ENCODE results near the gene PACS2.
A peak's percentile ranks its signal among the peaks of the same experiment; 100 is the strongest.

Gene PACS2

GRCh38 chr14:105419195-105420091 lies 104.9 kb downstream of the PACS2 start, which contains the start of gene MTA1:
Gene MTA1 (plus strand): TSS chr14:105419827. CDS start chr14:105420036, 209 bp downstream.
- peak within 1 kb of the TSS; percentile 87 to 96 (median 91) for H3K9ac ChIP-seq (ENCODE audit: low read length in 5 of 5)
- H3K27ac ChIP-seq (ENCODE audit: low read depth, low read length) = peak within 1 kb of the TSS; percentile 62
- peak within 1 kb of the TSS; percentile 69 to 93 (median 77) for H3K4me3 ChIP-seq (ENCODE audit: low read depth in 1 of 5, low read length in 5 of 5)
- H3K9me3 ChIP-seq (ENCODE audit: control insufficient read depth in 5 of 5, low read length in 5 of 5) = no peaks in the 10 kb centered on the region
- no peaks in the 10 kb centered on the region for H3K27me3 ChIP-seq (ENCODE audit: control insufficient read depth in 5 of 5, insufficient read depth in 4 of 5, low read length in 5 of 5)
- peaks cover 0 to 2% (median 0%) of the 10 kb centered on the region in 5 donors for H3K36me3 ChIP-seq (ENCODE audit: control insufficient read depth in 5 of 5, insufficient read depth in 5 of 5, low read length in 5 of 5)
- peaks cover 1 to 44% (median 38%) of the 10 kb centered on the region in 5 donors for H3K4me1 ChIP-seq (ENCODE audit: control insufficient read depth in 5 of 5, insufficient read depth in 5 of 5, low read length in 5 of 5)

- H3K9me3 ChIP-seq (ENCODE audit: control insufficient read depth in 5 of 5, low read length in 5 of 5) = no peaks in the 10 kb centered on the region
- peak overlapping the region; percentile 62 for H3K27ac ChIP-seq (ENCODE audit: low read depth, low read length)
- H3K36me3 ChIP-seq (ENCODE audit: control insufficient read depth in 5 of 5, insufficient read depth in 5 of 5, low read length in 5 of 5) = peaks cover 0 to 5% (median 2%) of the 10 kb centered on the region in 5 donors
- H3K27me3 ChIP-seq (ENCODE audit: control insufficient read depth in 5 of 5, insufficient read depth in 4 of 5, low read length in 5 of 5) = no peaks in the 10 kb centered on the region
- H3K4me3 ChIP-seq (ENCODE audit: low read depth in 1 of 5, low read length in 5 of 5) = peak overlapping the region; percentile 40 to 74 (median 70)
- H3K9ac ChIP-seq (ENCODE audit: low read length in 5 of 5) = peak overlapping the region; percentile 63 to 87 (median 83)
- H3K4me1 ChIP-seq (ENCODE audit: control insufficient read depth in 5 of 5, insufficient read depth in 5 of 5, low read length in 5 of 5) = peaks cover 1 to 38% (median 33%) of the 10 kb centered on the region in 5 donors
Observed at GRCh38 chr14:105420101-105420973, 105.8 kb downstream of the PACS2 start.

GRCh38 chr14:105420974-105421674 lies 106.6 kb downstream of the PACS2 start:
- H3K4me3 ChIP-seq (ENCODE audit: low read depth in 1 of 5, low read length in 5 of 5) = peak overlapping the region; percentile 40 to 74 (median 70)
- H3K9ac ChIP-seq (ENCODE audit: low read length in 5 of 5) = peak overlapping the region; percentile 2 to 87 (median 83)
- no peaks in the 10 kb centered on the region for H3K27me3 ChIP-seq (ENCODE audit: control insufficient read depth in 5 of 5, insufficient read depth in 4 of 5, low read length in 5 of 5)
- H3K4me1 ChIP-seq (ENCODE audit: control insufficient read depth in 5 of 5, insufficient read depth in 5 of 5, low read length in 5 of 5) = peaks cover 1 to 35% (median 30%) of the 10 kb centered on the region in 5 donors
- H3K36me3 ChIP-seq (ENCODE audit: control insufficient read depth in 5 of 5, insufficient read depth in 5 of 5, low read length in 5 of 5) = peaks cover 0 to 5% (median 2%) of the 10 kb centered on the region in 5 donors
- H3K9me3 ChIP-seq (ENCODE audit: control insufficient read depth in 5 of 5, low read length in 5 of 5) = no peaks in the 10 kb centered on the region
- H3K27ac ChIP-seq (ENCODE audit: low read depth, low read length) = peak overlapping the region; percentile 62

GRCh38 chr14:105421723-105422615 lies 107.4 kb downstream of the PACS2 start:
- H3K9ac ChIP-seq (ENCODE audit: low read length in 5 of 5) = peak overlapping the region in 3 of 5 donors; percentile 2 to 87 (median 86)

GRCh38 chr14:105422695-105423487 lies 108.3 kb downstream of the PACS2 start:
- H3K27ac ChIP-seq (ENCODE audit: low read depth, low read length) = no peak overlapping the region
- peak overlapping the region in 1 of 5 donors; percentile 42 for H3K9ac ChIP-seq (ENCODE audit: low read length in 5 of 5)
- H3K36me3 ChIP-seq (ENCODE audit: control insufficient read depth in 5 of 5, insufficient read depth in 5 of 5, low read length in 5 of 5) = peaks cover 0 to 16% (median 5%) of the 10 kb centered on the region in 5 donors
- H3K9me3 ChIP-seq (ENCODE audit: control insufficient read depth in 5 of 5, low read length in 5 of 5) = no peaks in the 10 kb centered on the region
- peaks cover 1 to 36% (median 30%) of the 10 kb centered on the region in 5 donors for H3K4me1 ChIP-seq (ENCODE audit: control insufficient read depth in 5 of 5, insufficient read depth in 5 of 5, low read length in 5 of 5)
- H3K27me3 ChIP-seq (ENCODE audit: control insufficient read depth in 5 of 5, insufficient read depth in 4 of 5, low read length in 5 of 5) = no peaks in the 10 kb centered on the region
- H3K4me3 ChIP-seq (ENCODE audit: low read depth in 1 of 5, low read length in 5 of 5) = no peak overlapping the region

More at GRCh38 chr14:105421723-105422615, 107.4 kb downstream of the PACS2 start:
- no peaks in the 10 kb centered on the region for H3K9me3 ChIP-seq (ENCODE audit: control insufficient read depth in 5 of 5, low read length in 5 of 5)
- no peaks in the 10 kb centered on the region for H3K27me3 ChIP-seq (ENCODE audit: control insufficient read depth in 5 of 5, insufficient read depth in 4 of 5, low read length in 5 of 5)
- H3K4me1 ChIP-seq (ENCODE audit: control insufficient read depth in 5 of 5, insufficient read depth in 5 of 5, low read length in 5 of 5) = peaks cover 1 to 35% (median 30%) of the 10 kb centered on the region in 5 donors
- H3K36me3 ChIP-seq (ENCODE audit: control insufficient read depth in 5 of 5, insufficient read depth in 5 of 5, low read length in 5 of 5) = peaks cover 0 to 12% (median 5%) of the 10 kb centered on the region in 5 donors
- H3K27ac ChIP-seq (ENCODE audit: low read depth, low read length) = no peak overlapping the region
- peak overlapping the region in 1 of 5 donors; percentile 70 for H3K4me3 ChIP-seq (ENCODE audit: low read depth in 1 of 5, low read length in 5 of 5)

- no peak overlapping the region for H3K4me3 ChIP-seq (ENCODE audit: low read depth in 1 of 5, low read length in 5 of 5)
- H3K9me3 ChIP-seq (ENCODE audit: control insufficient read depth in 5 of 5, low read length in 5 of 5) = no peaks in the 10 kb centered on the region
- no peak overlapping the region for H3K9ac ChIP-seq (ENCODE audit: low read length in 5 of 5)
- peaks cover 1 to 41% (median 34%) of the 10 kb centered on the region in 5 donors for H3K4me1 ChIP-seq (ENCODE audit: control insufficient read depth in 5 of 5, insufficient read depth in 5 of 5, low read length in 5 of 5)
- H3K27ac ChIP-seq (ENCODE audit: low read depth, low read length) = no peak overlapping the region
- H3K36me3 ChIP-seq (ENCODE audit: control insufficient read depth in 5 of 5, insufficient read depth in 5 of 5, low read length in 5 of 5) = peaks cover 0 to 16% (median 5%) of the 10 kb centered on the region in 5 donors
- H3K27me3 ChIP-seq (ENCODE audit: control insufficient read depth in 5 of 5, insufficient read depth in 4 of 5, low read length in 5 of 5) = no peaks in the 10 kb centered on the region
Observed at GRCh38 chr14:105423488-105424195, 109.1 kb downstream of the PACS2 start.

GRCh38 chr14:105424861-105425260 lies 110.3 kb downstream of the PACS2 start:
- Histone ChIP-seq H3K27me3 (ENCODE audit: control insufficient read depth in 5 of 5, insufficient read depth in 4 of 5, low read length in 5 of 5) (no peaks in the 10 kb centered on the region), H3K9ac (ENCODE audit: low read length in 5 of 5) (no peak overlapping the region), H3K27ac (ENCODE audit: low read depth, low read length) (no peak overlapping the region), H3K9me3 (ENCODE audit: control insufficient read depth in 5 of 5, low read length in 5 of 5) (no peaks in the 10 kb centered on the region), H3K36me3 (ENCODE audit: control insufficient read depth in 5 of 5, insufficient read depth in 5 of 5, low read length in 5 of 5) (peaks cover 0 to 16% (median 5%) of the 10 kb centered on the region in 5 donors), H3K4me1 (ENCODE audit: control insufficient read depth in 5 of 5, insufficient read depth in 5 of 5, low read length in 5 of 5) (peaks cover 1 to 38% (median 31%) of the 10 kb centered on the region in 5 donors), H3K4me3 (ENCODE audit: low read depth in 1 of 5, low read length in 5 of 5) (no peak overlapping the region)

- no peak overlapping the region for H3K9ac ChIP-seq (ENCODE audit: low read length in 5 of 5)
- no peak overlapping the region for H3K27ac ChIP-seq (ENCODE audit: low read depth, low read length)
- H3K27me3 ChIP-seq (ENCODE audit: control insufficient read depth in 5 of 5, insufficient read depth in 4 of 5, low read length in 5 of 5) = no peaks in the 10 kb centered on the region
- H3K4me3 ChIP-seq (ENCODE audit: low read depth in 1 of 5, low read length in 5 of 5) = no peak overlapping the region
- peaks cover 5 to 40% (median 32%) of the 10 kb centered on the region in 5 donors for H3K4me1 ChIP-seq (ENCODE audit: control insufficient read depth in 5 of 5, insufficient read depth in 5 of 5, low read length in 5 of 5)
- H3K36me3 ChIP-seq (ENCODE audit: control insufficient read depth in 5 of 5, insufficient read depth in 5 of 5, low read length in 5 of 5) = peaks cover 0 to 16% (median 5%) of the 10 kb centered on the region in 5 donors
- no peaks in the 10 kb centered on the region for H3K9me3 ChIP-seq (ENCODE audit: control insufficient read depth in 5 of 5, low read length in 5 of 5)
Observed at GRCh38 chr14:105425823-105426247, 111.3 kb downstream of the PACS2 start.
